T-helper 2 cell treated with Interferon-gamma antibody and Interleukin-4, amounts not matched to agents 100 ng/mL and 5 ng/mL, for 36 hours (primary cell): ENCODE data around the gene NUP85. TPM values are rescaled to one million over a fixed set of nuclear protein-coding genes. Genes with fewer than 3 reads are reported as not detected.
"Not testable (repeated sequence)": the region's sequence is repeated elsewhere in the genome, so short reads cannot be mapped to it uniquely, and the experiment has no call there.

Experiments used
- intact Hi-C: fragments of 100-400 bp; cut with micrococcal nuclease; formaldehyde crosslinking; loops from one replicate; pipeline ENCODE4 v1.15.1; 2023
- total RNA-seq: library from RNA; stranded (reverse); gene quantifications from 2 replicates; pipeline ENCODE4 v1.2.3, GENCODE V29; 2022

The NUP85 gene
- total RNA-seq: 114 and 118 TPM in 2 replicates

GRCh38 chr17:75205037-75205792 lies at the start of gene NUP85:
Gene NUP85, plus strand, starts transcription at chr17:75205679. Its CDS starts 83 bp downstream, at chr17:75205762.
- intact Hi-C loops: loop anchor here (1.0 kb wide), 4 partner anchors 22 to 207 kb away; partner anchors contain the start of genes GGA3, JPT1 and MRPS7

- intact Hi-C loops: not testable (repeated sequence)
Observed at GRCh38 chr17:75158480-75158879, 47.0 kb upstream of the NUP85 start.

- intact Hi-C loops: no loop called here
Observed at GRCh38 chr17:75159196-75160031, 46.1 kb upstream of the NUP85 start.

GRCh38 chr17:75160211-75160610 lies 45.3 kb upstream of the NUP85 start:
- intact Hi-C loops: no loop called here

- intact Hi-C loops: no loop called here
Observed at GRCh38 chr17:75163074-75163473, 42.4 kb upstream of the NUP85 start.

- intact Hi-C loops: not testable (repeated sequence)
Observed at GRCh38 chr17:75164606-75165005, 40.9 kb upstream of the NUP85 start.

GRCh38 chr17:75168998-75169397 lies 36.5 kb upstream of the NUP85 start:
- intact Hi-C loops: no loop called here

- intact Hi-C loops: no loop called here
Observed at GRCh38 chr17:75173526-75173925, 32.0 kb upstream of the NUP85 start.

GRCh38 chr17:75174996-75175395 lies 30.5 kb upstream of the NUP85 start:
- intact Hi-C loops: no loop called here

- intact Hi-C loops: no loop called here
Observed at GRCh38 chr17:75176625-75177024, 28.9 kb upstream of the NUP85 start.

- intact Hi-C loops: no loop called here
Observed at GRCh38 chr17:75178453-75178852, 27.0 kb upstream of the NUP85 start.

- intact Hi-C loops: loop anchor here (5.0 kb wide), 2 partner anchors 91 to 134 kb away; partner anchors contain the start of genes ATP5PD, KCTD2 and MIF4GD
Observed at GRCh38 chr17:75181110-75181509, 24.4 kb upstream of the NUP85 start.

- intact Hi-C loops: loop anchor here (5.0 kb wide), 2 partner anchors 91 to 134 kb away; partner anchors contain the start of genes ATP5PD, KCTD2 and MIF4GD
Observed at GRCh38 chr17:75181608-75182318, 23.7 kb upstream of the NUP85 start.

- intact Hi-C loops: loop anchor here (5.0 kb wide), 2 partner anchors 90 to 135 kb away; partner anchors contain the start of genes ATP5PD, KCTD2 and MIF4GD
Observed at GRCh38 chr17:75182319-75182568, 23.2 kb upstream of the NUP85 start.

GRCh38 chr17:75182569-75183436 lies 22.7 kb upstream of the NUP85 start, which contains the start of gene SUMO2:
Gene SUMO2, minus strand, starts transcription at chr17:75182959. Its CDS starts 125 bp downstream, at chr17:75182834.
- intact Hi-C loops: loop anchor here (1.0 to 5.0 kb wide), 4 partner anchors 22 to 136 kb away; partner anchors contain the start of genes ATP5PD, JPT1, KCTD2 and MIF4GD

GRCh38 chr17:75183999-75184884 lies 21.2 kb upstream of the NUP85 start:
- intact Hi-C loops: loop anchor here (1.0 to 5.0 kb wide), 4 partner anchors 21 to 137 kb away; partner anchors contain the start of genes ATP5PD, JPT1, KCTD2 and MIF4GD

- intact Hi-C loops: no loop called here
Observed at GRCh38 chr17:75188614-75189013, 16.9 kb upstream of the NUP85 start.

- intact Hi-C loops: no loop called here
Observed at GRCh38 chr17:75191584-75191983, 13.9 kb upstream of the NUP85 start.

GRCh38 chr17:75194879-75195278 lies 10.6 kb upstream of the NUP85 start:
- intact Hi-C loops: no loop called here
